C4-2B (cell line): ENCODE results near the gene MED1.

Source experiments
- CTCF ChIP-seq: fragments of 450-650 bp; conservative IDR thresholded peaks from 2 replicates; pipeline ENCODE4 v1.5.1; 2017; ENCODE audit warnings: mild to moderate bottlenecking
- ZFX ChIP-seq: fragments of 450-650 bp; IDR thresholded peaks from 2 replicates; pipeline ENCODE4 v1.6.1; 2017

- TF ChIP-seq CTCF (no peak; the same call in 1 of the 2 replicates), ZFX (no peak)
Measured at GRCh38 chr17:39393736-39394135, 57.3 kb downstream of the MED1 start.
